Tibial artery (tissue), 4 donors: Measurements from ENCODE around the gene HNRNPA1L2.
"Not testable (repeated sequence)": the region's sequence is repeated elsewhere in the genome, so short reads cannot be mapped to it uniquely, and the experiment has no call there.

ENCODE experiments used
- DNase-seq, 2 donors: peaks; one replicate each; pipeline ENCODE4 v3.0.0-alpha.2; 2019
- H3K27ac ChIP-seq, 2 donors: fragments of 200-600 bp; sonication (generic) in 1 of 2; 1 replicate in 1 of 2; 2 replicates in 1 of 2; pipeline ENCODE4 v1.5.1; 2018 to 2019; ENCODE audit warnings: mild to moderate bottlenecking in 1 of 2
- H3K27me3 ChIP-seq, 2 donors: fragments of 200-600 bp; sonication (generic) in 1 of 2; one replicate each; pipeline versions ENCODE4 v1.5.1 to v1.6.0; 2016 to 2019
- H3K36me3 ChIP-seq, 3 donors: fragments of 200-600 bp; sonication (generic) in 2 of 3; one replicate each; pipeline ENCODE4 v1.5.1; 2016 to 2019; ENCODE audit warnings: mild to moderate bottlenecking in 2 of 3
- H3K4me1 ChIP-seq, 4 donors: fragments of 200-600 bp; sonication (generic) in 2 of 4; 1 replicate in 3 of 4; 2 replicates in 1 of 4; pipeline ENCODE4 v1.5.1; 2016 to 2019
- H3K4me3 ChIP-seq, 2 donors: fragments of 200-600 bp; sonication (generic) in 1 of 2; 1 replicate in 1 of 2; 2 replicates in 1 of 2; pipeline ENCODE4 v1.5.1; 2018 to 2019; ENCODE audit warnings: mild to moderate bottlenecking in 2 of 2
- H3K9me3 ChIP-seq, 3 donors: fragments of 200-600 bp; sonication (generic) in 1 of 3; one replicate each; pipeline ENCODE4 v1.5.1; 2016 to 2019
- CTCF ChIP-seq, 2 experiments: fragments of 200-600 bp in 1 of 2; fragments of 450-650 bp in 1 of 2; IDR thresholded peaks; one replicate each; pipeline ENCODE4 v1.5.1; 2017 to 2019; ENCODE audit warnings: antibody characterized with exemption in 2 of 2, mild to moderate bottlenecking in 1 of 2, moderate library complexity in 1 of 2
- intact Hi-C: fragments of 100-400 bp; cut with DNase I; formaldehyde crosslinking; loops from one replicate; pipeline ENCODE4 v1.15.0; 2023; ENCODE audit warnings: low total_unique reads

The HNRNPA1L2 gene

GRCh38 chr13:52615812-52616211 lies 26.4 kb upstream of the HNRNPA1L2 start:
- no peaks in the 10 kb centered on the region for H3K36me3 ChIP-seq
- intact Hi-C loops = loop anchor here (5.0 kb wide), 1 partner anchor 36 kb away; the partner anchor contains the start of gene SUGT1
- DNase-seq = no peak
- no peak for TF ChIP-seq CTCF (IDR thresholded peaks at IDR 0.05)
- H3K4me3 ChIP-seq = no peak overlapping the region
- no peaks in the 10 kb centered on the region for H3K27me3 ChIP-seq
- H3K9me3 ChIP-seq = no peaks in the 10 kb centered on the region
- H3K4me1 ChIP-seq = peaks cover 0 to 20% (median 5%) of the 10 kb centered on the region in 4 donors
- H3K27ac ChIP-seq = no peak overlapping the region

GRCh38 chr13:52617070-52618060 lies 24.9 kb upstream of the HNRNPA1L2 start:
- TF ChIP-seq CTCF (IDR thresholded peaks at IDR 0.05) = no peak
- no peaks in the 10 kb centered on the region for H3K36me3 ChIP-seq
- peaks cover 0 to 20% (median 8%) of the 10 kb centered on the region in 4 donors for H3K4me1 ChIP-seq
- DNase-seq = peak; percentile 78 to 89
- H3K4me3 ChIP-seq = peak overlapping the region; percentile 63 to 84
- no peaks in the 10 kb centered on the region for H3K27me3 ChIP-seq
- intact Hi-C loops = loop anchor here (5.0 kb wide), 1 partner anchor 35 kb away; the partner anchor contains the start of gene SUGT1
- no peaks in the 10 kb centered on the region for H3K9me3 ChIP-seq
- peak overlapping the region; percentile 82 to 90 for H3K27ac ChIP-seq

- H3K4me3 ChIP-seq, H3K27me3 ChIP-seq, H3K9me3 ChIP-seq, H3K4me1 ChIP-seq, DNase-seq, H3K27ac ChIP-seq, intact Hi-C loops: not testable (repeated sequence)
- peaks cover 31 to 49% (median 37%) of the 10 kb centered on the region in 3 donors for H3K36me3 ChIP-seq
These were observed 11.0 kb upstream of the HNRNPA1L2 start for GRCh38 chr13:52631083-52631690.

GRCh38 chr13:52638666-52639328 lies 3.4 kb upstream of the HNRNPA1L2 start:
- TF ChIP-seq CTCF (IDR thresholded peaks at IDR 0.05) = no peak
- H3K36me3 ChIP-seq = peaks cover 5 to 47% (median 30%) of the 10 kb centered on the region in 3 donors
- no peaks in the 10 kb centered on the region for H3K27me3 ChIP-seq
- no peaks in the 10 kb centered on the region for H3K4me1 ChIP-seq
- no peak overlapping the region for H3K27ac ChIP-seq
- no peak overlapping the region for H3K4me3 ChIP-seq
- no peaks in the 10 kb centered on the region for H3K9me3 ChIP-seq
- DNase-seq = no peak
- intact Hi-C loops = no loop called here

GRCh38 chr13:52644108-52644507 lies 1.9 kb downstream of the HNRNPA1L2 start:
- H3K27ac ChIP-seq = no peak overlapping the region
- no peaks in the 10 kb centered on the region for H3K9me3 ChIP-seq
- intact Hi-C loops = no loop called here
- no peak for TF ChIP-seq CTCF (IDR thresholded peaks at IDR 0.05)
- no peaks in the 10 kb centered on the region for H3K27me3 ChIP-seq
- H3K36me3 ChIP-seq = peaks cover 5 to 31% (median 18%) of the 10 kb centered on the region in 3 donors
- H3K4me3 ChIP-seq = no peak overlapping the region
- no peak for DNase-seq
- H3K4me1 ChIP-seq = no peaks in the 10 kb centered on the region
